ENCODE measurements around the gene HACE1. TPM values are rescaled to one million over a fixed set of nuclear protein-coding genes. Genes with fewer than 3 reads are reported as not detected.
"Not testable (repeated sequence)": the region's sequence is repeated elsewhere in the genome, so short reads cannot be mapped to it uniquely, and the experiment has no call there.

HACE1 gene
- total RNA-seq, 1 donor from 2014 or later = 16.2 TPM

GRCh38 chr6:104858642-104859041, 1.1 kb downstream of the HACE1 start:
- H3K4me3 ChIP-seq (ENCODE audit: low read depth, low read length) = peak overlapping the region; percentile 73
- no peak for DNase-seq (ENCODE audit: low read depth)
- TF ChIP-seq CTCF (conservative IDR thresholded peaks at IDR 0.05; ENCODE audit: low read depth, low read length) = no peak

- no peak overlapping the region for H3K4me3 ChIP-seq (ENCODE audit: low read depth, low read length)
- TF ChIP-seq CTCF (conservative IDR thresholded peaks at IDR 0.05; ENCODE audit: low read depth, low read length) = no peak
- no peak for DNase-seq (ENCODE audit: low read depth)
Measured at GRCh38 chr6:104855507-104855906, 4.2 kb downstream of the HACE1 start.

- not testable (repeated sequence) for DNase-seq (ENCODE audit: low read depth); H3K4me3 ChIP-seq (ENCODE audit: low read depth, low read length)
Measured at GRCh38 chr6:104847721-104848120, 12.0 kb downstream of the HACE1 start.

GRCh38 chr6:104843229-104843628, 16.5 kb downstream of the HACE1 start:
- no peak overlapping the region for H3K4me3 ChIP-seq (ENCODE audit: low read depth, low read length)
- DNase-seq (ENCODE audit: low read depth) = no peak
- no peak for TF ChIP-seq CTCF (conservative IDR thresholded peaks at IDR 0.05; ENCODE audit: low read depth, low read length)

- no peak for DNase-seq (ENCODE audit: low read depth)
- no peak for TF ChIP-seq CTCF (conservative IDR thresholded peaks at IDR 0.05; ENCODE audit: low read depth, low read length)
Measured at GRCh38 chr6:104837158-104837557, 22.6 kb downstream of the HACE1 start.

GRCh38 chr6:104836479-104837020, 23.2 kb downstream of the HACE1 start:
- H3K4me3 ChIP-seq (ENCODE audit: low read depth, low read length); DNase-seq (ENCODE audit: low read depth): not testable (repeated sequence)

More at GRCh38 chr6:104837158-104837557, 22.6 kb downstream of the HACE1 start:
- no peak overlapping the region for H3K4me3 ChIP-seq (ENCODE audit: low read depth, low read length)

- no peak for TF ChIP-seq CTCF (conservative IDR thresholded peaks at IDR 0.05; ENCODE audit: low read depth, low read length)
- DNase-seq (ENCODE audit: low read depth) = no peak
- H3K4me3 ChIP-seq (ENCODE audit: low read depth, low read length) = no peak overlapping the region
Measured at GRCh38 chr6:104835782-104836181, 23.9 kb downstream of the HACE1 start.

- TF ChIP-seq CTCF (conservative IDR thresholded peaks at IDR 0.05; ENCODE audit: low read depth, low read length) = no peak
- H3K4me3 ChIP-seq (ENCODE audit: low read depth, low read length) = no peak overlapping the region
- no peak for DNase-seq (ENCODE audit: low read depth)
Measured at GRCh38 chr6:104829183-104829958, 30.3 kb downstream of the HACE1 start.

Measured in epithelial cell of proximal tubule (primary cell).